ENCODE measurements around the gene PIGU.
"Not testable (repeated sequence)": the region's sequence is repeated elsewhere in the genome, so short reads cannot be mapped to it uniquely, and the experiment has no call there.

The PIGU gene

GRCh38 chr20:34676642-34677373 lies at the start of gene PIGU:
TSS of gene PIGU (minus strand) at chr20:34677092. CDS start at chr20:34677085, 7 bp downstream.
- DNase-seq, result peak; percentile 96

- DNase-seq, result no peak
Observed at GRCh38 chr20:34724172-34724571, 47.3 kb upstream of the PIGU start.

GRCh38 chr20:34722560-34722959 lies 45.7 kb upstream of the PIGU start:
- DNase-seq, result not testable (repeated sequence)

GRCh38 chr20:34720266-34720665 lies 43.4 kb upstream of the PIGU start:
- no peak for DNase-seq

DNA sequence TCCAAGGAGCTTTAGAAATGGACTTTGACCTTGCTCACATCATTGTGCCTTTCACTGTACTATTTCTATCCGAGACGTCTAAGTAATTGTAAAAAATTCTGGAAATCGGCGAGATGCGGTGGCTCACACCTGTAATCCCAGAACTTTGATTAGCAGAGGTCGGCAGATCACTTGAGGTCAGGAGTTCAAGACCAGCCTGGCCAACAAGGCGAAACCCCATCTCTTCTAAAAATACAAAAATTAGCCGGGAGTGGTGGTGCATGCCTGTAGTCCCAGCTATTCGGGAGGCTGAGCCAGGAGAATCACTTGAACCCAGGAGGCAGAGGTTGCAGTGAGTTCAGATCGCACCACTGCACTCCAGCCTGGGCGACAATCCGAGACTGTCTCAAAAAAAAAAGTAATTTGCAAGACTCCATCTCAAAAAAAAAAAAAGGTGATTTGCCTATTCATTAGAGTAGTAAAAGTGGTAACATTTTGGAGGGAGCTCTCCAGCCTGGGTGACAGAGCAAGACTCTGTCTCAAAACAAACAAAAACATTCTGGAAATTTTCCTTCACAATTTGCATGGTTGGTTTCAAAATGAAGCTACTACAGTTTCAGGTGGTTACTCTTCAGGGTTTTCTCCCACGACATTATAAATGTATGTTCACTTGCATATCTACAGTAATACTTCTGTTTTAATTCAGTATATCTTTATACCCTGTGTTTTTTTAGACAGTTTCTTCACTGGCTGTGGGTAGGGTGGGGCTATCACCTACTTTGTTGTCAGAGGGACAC lies 42.5 kb upstream of the PIGU start:
- DNase-seq, result not testable (repeated sequence)

DNA sequence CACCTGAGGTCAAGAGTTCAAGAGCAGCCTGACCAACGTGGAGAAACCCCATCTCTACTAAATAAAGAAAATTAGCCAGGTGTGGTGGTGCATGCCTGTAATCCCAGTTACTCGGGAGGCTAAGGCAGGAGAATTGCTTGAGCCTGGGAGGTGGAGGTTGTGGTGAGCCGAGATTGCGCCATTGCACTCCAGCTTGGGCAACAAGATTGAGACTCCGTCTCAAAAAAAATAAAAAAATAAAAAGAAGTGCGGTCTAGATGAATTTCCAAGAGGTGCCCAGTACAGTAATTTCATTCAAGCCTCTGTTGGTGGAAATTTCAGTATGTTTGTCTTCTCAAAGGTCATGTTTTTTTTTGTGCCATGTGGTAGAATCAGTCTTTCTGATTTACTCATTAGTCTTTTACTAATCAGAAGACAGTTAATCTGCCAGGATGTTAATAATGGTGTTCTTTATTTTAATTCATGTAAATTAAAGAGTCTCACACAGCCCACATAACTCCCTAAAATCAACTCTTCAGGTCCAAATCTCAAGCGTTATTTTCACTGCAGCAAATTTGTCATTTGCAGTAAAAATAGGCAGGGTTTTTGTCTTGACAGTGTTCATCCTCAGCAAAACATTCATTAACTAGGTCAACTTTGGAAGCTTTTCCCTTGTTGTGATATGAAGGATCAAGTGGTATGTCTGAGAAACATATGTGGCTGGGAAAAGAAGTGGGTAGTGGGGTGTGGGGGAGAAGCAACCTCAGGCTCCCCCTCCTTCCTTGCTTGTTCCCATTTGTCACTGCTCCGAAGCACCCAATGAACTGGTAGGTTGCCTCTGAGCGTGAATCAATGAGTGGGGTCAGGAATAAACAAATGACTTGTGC lies 40.6 kb upstream of the PIGU start:
- DNase-seq, result no peak

DNA sequence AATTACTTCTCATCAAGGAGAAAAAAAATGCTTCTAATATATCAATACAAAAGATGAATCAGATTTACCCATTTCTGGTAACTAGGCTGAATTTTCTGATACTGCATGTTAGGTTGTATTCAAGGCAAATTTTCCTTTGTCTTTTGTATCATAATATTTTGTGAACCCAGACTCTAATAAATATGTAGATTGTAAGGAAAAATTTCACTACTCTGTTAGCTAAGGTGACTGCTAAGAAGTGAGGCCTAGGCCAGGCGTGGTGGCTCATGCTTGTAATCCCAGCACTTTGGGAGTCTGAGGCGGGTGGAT lies 40.0 kb upstream of the PIGU start:
- no peak for DNase-seq

GRCh38 chr20:34715384-34715783 lies 38.5 kb upstream of the PIGU start:
- DNase-seq, result no peak

DNA sequence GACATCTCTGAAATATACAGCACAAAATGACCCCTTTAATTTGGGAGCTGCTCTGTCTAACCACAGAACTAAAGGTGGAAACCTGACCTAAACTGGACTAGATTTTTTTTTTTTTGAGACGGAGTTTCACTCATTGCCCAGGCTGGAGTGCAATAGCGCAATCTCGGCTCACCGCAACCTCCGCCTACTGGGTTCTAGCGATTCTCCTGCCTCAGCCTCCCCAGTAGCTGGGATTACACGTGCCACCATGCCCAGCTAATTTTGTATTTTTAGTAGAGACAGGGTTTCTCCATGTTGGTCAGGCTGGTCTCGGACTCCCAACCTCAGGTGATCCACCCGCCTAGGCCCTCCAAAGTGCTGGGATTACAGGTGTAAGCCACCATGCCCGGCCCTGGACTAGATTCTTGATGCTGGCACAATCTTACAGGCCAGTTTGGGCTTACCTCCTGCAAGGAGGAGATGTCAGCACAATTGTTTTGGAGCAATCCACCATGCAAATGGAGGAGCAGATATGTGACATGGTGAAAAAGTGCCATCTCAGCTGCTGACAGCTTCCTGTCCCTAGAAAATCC lies 37.1 kb upstream of the PIGU start:
- not testable (repeated sequence) for DNase-seq

- no peak for DNase-seq
Observed at GRCh38 chr20:34713194-34713943, 36.5 kb upstream of the PIGU start.

GRCh38 chr20:34712525-34713192 lies 35.8 kb upstream of the PIGU start:
- no peak for DNase-seq

- no peak for DNase-seq
Observed at GRCh38 chr20:34711813-34712430, 35.0 kb upstream of the PIGU start.

DNA sequence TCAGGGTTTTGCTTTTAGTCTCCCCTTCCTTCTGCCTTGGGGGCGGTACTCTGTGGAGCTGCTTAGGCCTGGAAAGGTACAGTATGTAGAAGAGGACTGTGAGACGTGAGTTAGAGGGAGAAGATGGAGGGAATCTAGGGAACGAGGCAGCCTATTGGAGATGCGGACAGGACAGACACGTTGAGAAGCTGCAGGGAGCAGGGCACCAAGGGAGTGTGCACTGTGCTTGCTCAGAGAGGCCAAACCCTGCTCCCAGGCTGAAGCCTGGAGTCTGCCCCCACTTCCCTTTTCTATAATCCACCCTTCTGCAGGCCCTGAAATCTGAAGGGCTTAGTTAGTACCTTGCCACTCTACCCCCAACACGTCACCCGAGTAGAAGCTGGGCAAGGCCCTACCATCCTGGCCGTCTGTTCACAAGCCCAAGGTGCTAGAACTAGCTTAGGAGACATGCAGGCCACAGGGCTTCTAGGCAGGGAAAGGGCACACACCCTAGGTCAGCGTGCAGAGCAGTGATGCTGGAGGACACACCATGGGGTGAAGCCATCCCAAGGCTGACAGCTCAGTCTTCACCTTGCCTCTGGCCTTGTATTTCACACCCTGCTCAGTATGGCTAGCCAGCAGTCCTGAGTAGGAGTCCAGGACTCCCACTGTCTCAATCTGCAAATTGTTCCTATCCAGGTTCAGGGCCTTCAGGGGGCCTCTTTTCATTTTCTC lies 34.1 kb upstream of the PIGU start:
- no peak for DNase-seq

GRCh38 chr20:34710568-34710839 lies 33.6 kb upstream of the PIGU start:
- no peak for DNase-seq

GRCh38 chr20:34709831-34710567 lies 33.1 kb upstream of the PIGU start:
- DNase-seq, result peak; percentile 80

GRCh38 chr20:34709044-34709830 lies 32.3 kb upstream of the PIGU start:
- peak; percentile 80 for DNase-seq

DNA sequence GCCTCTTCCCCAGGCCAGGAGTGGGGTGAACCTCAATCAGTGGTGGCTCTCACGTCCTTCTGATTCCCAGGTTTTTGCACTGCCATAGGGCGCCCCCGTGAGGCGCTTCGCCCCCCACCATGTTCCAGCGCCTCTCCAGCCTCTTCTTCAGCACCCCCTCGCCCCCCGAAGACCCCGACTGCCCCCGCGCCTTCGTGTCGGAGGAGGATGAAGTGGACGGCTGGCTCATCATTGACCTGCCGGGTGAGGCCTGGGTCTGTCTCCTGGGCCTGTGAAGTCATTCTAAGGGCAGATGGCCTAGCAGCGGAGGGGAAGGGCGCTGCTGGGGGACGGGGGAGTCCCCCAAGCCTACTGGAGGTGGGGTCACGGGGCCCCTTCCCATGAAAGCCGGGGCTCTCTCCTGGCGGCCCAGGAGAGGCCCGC lies 31.7 kb upstream of the PIGU start:
- DNase-seq, result peak; percentile 56

- DNase-seq, result no peak
Observed at GRCh38 chr20:34706912-34707784, 30.3 kb upstream of the PIGU start.

Data from NCI-H1092 treated with DMSO at 0.1 percent for 48 hours (cell line).